Measurements from ENCODE around the gene HM13.
"Not testable (repeated sequence)": the region's sequence is repeated elsewhere in the genome, so short reads cannot be mapped to it uniquely, and the experiment has no call there.

The HM13 gene

GRCh38 chr20:31568773-31569162 is 54.5 kb downstream of the HM13 start:
- no peak for DNase-seq

GRCh38 chr20:31569163-31570020 is 55.1 kb downstream of the HM13 start:
- DNase-seq: peak; percentile 76

GRCh38 chr20:31570021-31570463 is 55.8 kb downstream of the HM13 start:
- no peak for DNase-seq

- DNase-seq: peak; percentile 87
These were observed 56.7 kb downstream of the HM13 start for GRCh38 chr20:31570735-31571617.

- DNase-seq: no peak
These were observed 57.9 kb downstream of the HM13 start for GRCh38 chr20:31572042-31572700.

GRCh38 chr20:31572701-31573554 is 58.7 kb downstream of the HM13 start:
- DNase-seq: peak; percentile 96

- DNase-seq: no peak
These were observed 59.5 kb downstream of the HM13 start for GRCh38 chr20:31573555-31574321.

- not testable (repeated sequence) for DNase-seq
These were observed 60.7 kb downstream of the HM13 start for GRCh38 chr20:31574986-31575385.

- no peak for DNase-seq
These were observed 62.5 kb downstream of the HM13 start for GRCh38 chr20:31576751-31577150.

- no peak for DNase-seq
These were observed 63.0 kb downstream of the HM13 start for GRCh38 chr20:31577194-31577593.

- DNase-seq: no peak
These were observed 64.4 kb downstream of the HM13 start for GRCh38 chr20:31578448-31579138.

- no peak for DNase-seq
These were observed 65.0 kb downstream of the HM13 start for GRCh38 chr20:31579245-31579644.

- DNase-seq: not testable (repeated sequence)
These were observed 65.9 kb downstream of the HM13 start for GRCh38 chr20:31579941-31580651.

- DNase-seq: no peak
These were observed 66.5 kb downstream of the HM13 start for GRCh38 chr20:31580706-31581105.

- no peak for DNase-seq
These were observed 67.1 kb downstream of the HM13 start for GRCh38 chr20:31581391-31581790.

GRCh38 chr20:31587545-31588389 is 73.5 kb downstream of the HM13 start:
- DNase-seq: peak; percentile 63

GRCh38 chr20:31590717-31591225 is 76.5 kb downstream of the HM13 start:
- DNase-seq: no peak

- DNase-seq: no peak
These were observed 79.2 kb downstream of the HM13 start for GRCh38 chr20:31593221-31594001.
